ENCODE data around the gene KCNJ5.

Gene KCNJ5

GRCh38 chr11:128871168-128871610 lies 20.0 kb upstream of the KCNJ5 start:
- DNase-seq (ENCODE audit: low read depth), result no peak

- DNase-seq (ENCODE audit: low read depth), result no peak
Measured at GRCh38 chr11:128872094-128872493, 19.1 kb upstream of the KCNJ5 start.

- DNase-seq (ENCODE audit: low read depth), result no peak
Measured at GRCh38 chr11:128872594-128872993, 18.6 kb upstream of the KCNJ5 start.

DNA sequence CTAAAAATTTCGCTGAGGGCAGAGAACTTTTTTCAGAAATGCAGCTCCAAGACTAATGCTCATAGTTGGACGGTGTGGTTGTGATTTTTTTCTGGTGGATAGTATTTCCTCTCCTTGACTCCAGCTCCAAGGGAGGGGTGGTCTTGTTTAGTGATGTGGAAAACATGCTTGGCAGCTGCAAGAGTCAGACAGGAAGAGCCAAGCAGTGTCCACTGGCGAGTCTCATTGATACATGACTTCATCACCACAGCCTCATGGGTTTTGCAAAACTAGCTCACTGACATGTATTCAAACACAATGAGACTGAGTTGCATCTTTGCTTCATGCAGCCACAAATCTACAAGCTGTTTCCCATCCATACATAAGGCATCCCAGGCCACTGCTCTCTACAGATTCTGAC lies 16.7 kb upstream of the KCNJ5 start:
- DNase-seq (ENCODE audit: low read depth), result no peak

DNA sequence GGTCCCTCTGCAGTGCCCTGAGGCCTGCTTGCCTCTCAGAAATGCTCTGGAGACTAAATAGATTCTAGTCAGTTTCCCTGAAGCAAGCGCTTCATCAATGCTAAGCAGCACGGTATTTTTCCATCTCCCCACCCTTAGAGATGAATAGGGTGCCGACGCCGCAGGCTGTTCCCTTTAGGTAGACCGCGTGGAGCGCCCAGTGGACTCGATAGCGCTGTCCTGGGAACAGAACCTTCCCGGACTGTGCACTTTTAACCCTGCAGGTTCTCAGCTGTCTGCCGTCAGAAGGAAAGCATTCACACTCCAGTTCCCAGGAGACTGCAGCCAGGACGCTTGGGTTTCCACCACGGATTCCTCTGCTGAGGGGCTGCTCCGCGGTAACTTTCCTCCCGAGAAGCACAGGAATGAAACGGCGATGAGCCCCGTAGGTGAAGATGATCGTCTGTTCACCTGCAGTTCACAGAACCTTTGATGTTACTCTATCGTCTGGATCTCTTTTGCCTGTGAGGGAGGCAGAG lies 15.0 kb upstream of the KCNJ5 start:
- no peak for DNase-seq (ENCODE audit: low read depth)

DNA sequence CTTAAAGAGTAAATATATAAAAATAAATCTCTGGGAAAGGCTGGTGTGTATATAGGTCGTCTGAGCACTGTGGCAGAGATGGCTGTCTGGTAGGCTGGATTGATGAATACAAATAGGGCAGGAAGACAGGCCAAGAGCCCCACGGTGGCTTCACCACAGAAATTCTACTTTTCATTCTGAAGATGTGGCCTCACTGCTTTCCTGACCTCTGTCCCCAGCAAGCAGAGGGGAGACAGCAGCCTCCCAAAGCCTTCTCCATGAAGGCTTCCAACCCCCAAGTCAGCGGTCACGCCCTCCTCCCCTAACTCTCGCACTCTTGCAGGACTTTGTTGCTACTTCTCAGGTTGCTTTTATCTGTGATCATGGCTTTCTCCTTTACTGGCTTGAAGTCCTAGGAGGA lies 13.4 kb upstream of the KCNJ5 start:
- no peak for DNase-seq (ENCODE audit: low read depth)

- DNase-seq (ENCODE audit: low read depth), result no peak
Measured at GRCh38 chr11:128878455-128878854, 12.7 kb upstream of the KCNJ5 start.

GRCh38 chr11:128879817-128880216 lies 11.3 kb upstream of the KCNJ5 start:
- DNase-seq (ENCODE audit: low read depth), result no peak

DNA sequence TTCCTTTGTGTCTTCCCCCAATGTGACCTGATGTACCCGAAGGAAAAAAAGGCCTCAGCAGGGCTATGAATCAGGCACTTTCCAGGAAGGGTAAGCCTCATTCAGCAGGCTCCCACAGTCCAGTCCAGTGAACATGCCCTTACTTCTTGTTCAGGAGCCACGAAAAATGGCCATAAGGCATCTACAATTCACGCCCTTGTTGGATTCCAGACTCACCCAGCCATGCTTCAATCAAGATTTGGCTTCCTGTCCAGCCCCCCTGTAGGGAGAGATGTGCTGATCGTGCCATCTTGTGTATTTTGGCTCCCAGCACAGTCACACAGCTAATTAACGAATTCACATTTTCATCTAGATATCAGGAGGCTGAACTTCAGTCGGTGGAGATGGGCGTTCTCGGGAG lies 9.9 kb upstream of the KCNJ5 start:
- DNase-seq (ENCODE audit: low read depth), result no peak

DNA sequence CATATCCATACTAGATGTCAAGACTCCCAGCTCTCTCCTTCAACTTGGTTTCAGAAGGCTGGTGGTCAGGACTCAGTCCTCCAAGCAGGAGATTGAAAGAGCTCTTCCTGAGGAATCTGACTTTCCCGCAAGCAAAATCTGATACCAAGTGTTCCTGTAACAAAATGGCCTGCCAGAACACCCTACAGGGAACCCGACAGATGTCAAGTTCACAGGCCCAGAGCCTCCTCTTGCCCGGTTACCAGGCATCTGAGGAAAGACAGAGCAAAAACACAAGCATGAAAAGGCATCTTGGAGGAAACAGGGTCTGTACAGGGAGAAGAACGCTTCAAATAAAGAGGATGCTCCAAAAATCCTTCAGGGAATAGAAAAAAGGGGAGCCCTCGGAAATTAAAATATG lies 8.7 kb upstream of the KCNJ5 start:
- DNase-seq (ENCODE audit: low read depth), result no peak

GRCh38 chr11:128884054-128884453 lies 7.1 kb upstream of the KCNJ5 start:
- no peak for DNase-seq (ENCODE audit: low read depth)

DNA sequence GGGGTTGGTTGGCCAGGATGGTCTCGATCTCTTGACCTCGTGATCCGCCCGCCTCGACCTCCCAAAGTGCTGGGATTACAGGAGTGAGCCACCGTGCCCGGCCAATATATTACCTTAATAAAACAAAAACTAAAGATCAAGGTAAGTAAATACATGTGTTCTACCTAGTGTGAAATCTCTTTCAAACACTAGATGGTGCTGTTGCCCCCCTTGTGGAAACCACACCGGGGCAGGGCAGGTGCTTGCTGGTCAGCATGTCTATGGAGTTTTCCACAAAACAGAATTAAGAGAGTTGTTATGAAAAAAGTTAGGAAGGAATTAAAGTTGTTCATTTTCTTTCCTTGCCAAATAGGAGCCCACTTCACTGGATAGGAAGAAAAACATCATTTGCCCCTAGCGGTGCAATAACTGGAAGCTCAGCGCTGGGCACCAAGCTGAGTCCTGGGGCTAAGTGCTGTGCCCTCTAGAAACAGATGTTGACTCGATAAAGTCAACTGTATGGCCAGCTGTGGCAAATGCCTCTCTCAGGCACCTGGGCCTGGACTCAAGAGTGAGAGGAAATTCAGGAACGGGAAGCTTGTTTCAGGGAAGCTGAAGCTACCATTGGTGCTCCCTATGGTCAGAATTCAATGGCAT lies 6.3 kb upstream of the KCNJ5 start:
- no peak for DNase-seq (ENCODE audit: low read depth)

GRCh38 chr11:128886406-128887124 lies 4.6 kb upstream of the KCNJ5 start:
- DNase-seq (ENCODE audit: low read depth), result no peak

DNA sequence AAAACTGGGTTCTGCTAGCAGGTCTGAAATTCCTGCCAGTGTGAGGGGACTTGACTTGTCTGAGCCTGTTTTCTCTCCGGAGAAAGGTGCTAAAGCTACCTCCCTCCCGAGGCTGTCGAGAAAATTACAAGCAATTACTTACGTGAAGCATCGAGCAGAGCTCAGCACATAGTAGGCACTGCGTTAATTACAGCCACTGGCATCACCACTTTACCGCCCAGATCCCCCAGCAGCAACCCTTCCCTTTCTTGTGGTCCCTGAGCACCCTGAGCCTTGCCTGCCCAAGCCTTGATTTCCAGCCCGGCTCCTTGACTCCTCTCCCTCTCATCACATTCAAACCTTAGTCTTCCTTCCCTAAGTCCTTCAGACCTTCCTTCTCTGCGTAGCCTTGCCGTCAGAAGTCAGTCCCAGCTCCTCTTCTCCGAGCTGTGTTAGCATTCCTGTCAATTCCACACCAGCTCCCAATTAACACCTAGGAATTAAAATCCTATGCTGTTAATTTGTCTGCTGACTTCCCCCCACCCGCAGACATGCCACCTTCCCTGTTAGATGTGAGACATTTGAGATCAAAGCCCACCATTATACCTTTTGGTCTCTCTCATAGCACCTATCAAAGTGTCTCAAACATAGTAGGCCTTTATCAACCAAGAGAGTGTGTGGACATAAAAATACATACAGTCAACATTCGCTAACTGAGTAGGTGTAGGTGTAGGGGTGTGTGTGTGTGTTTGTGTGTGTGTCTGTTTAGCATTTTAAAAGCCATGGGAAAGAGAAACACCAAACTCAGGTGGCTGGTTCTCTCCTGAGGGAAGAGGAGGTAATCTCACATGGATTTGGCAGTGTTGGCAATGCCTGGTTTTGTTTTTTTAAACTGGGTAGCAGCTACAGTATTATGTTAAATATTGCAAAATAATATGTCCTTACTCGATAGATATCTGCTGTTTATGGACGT lies 2.8 kb upstream of the KCNJ5 start:
- DNase-seq (ENCODE audit: low read depth), result no peak

DNA sequence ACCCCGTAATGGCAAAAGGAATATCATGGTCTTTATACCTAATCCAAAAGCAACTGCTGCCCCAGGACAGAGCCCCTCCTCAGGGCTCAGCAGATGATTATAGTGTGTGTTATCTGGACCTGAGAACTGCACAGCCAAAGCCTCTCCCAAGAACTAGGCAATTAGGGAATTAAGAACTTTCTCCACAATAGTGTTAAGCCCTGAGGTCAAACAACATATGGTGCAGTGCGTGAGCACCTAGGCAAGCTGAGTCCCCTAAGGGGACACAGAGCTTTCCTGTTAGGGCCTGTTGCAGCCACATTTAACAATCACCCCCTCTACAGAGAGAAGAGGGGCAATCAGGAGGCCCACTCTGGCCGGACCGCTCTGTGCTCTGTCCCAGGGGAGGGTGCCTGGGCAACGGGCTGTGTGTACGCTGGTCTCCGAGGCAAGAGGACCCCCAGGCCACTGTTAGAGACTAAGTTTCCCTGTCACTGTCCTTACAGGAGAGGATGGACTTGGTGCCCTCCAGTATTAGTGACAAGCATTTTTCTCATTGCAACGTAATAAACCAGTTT lies 1.4 kb upstream of the KCNJ5 start:
- no peak for DNase-seq (ENCODE audit: low read depth)

- no peak for DNase-seq (ENCODE audit: low read depth)
Measured at GRCh38 chr11:128890216-128890542, 977 bp upstream of the KCNJ5 start.

- DNase-seq (ENCODE audit: low read depth), result no peak
Measured at GRCh38 chr11:128891913-128892398, 800 bp downstream of the KCNJ5 start.

DNA sequence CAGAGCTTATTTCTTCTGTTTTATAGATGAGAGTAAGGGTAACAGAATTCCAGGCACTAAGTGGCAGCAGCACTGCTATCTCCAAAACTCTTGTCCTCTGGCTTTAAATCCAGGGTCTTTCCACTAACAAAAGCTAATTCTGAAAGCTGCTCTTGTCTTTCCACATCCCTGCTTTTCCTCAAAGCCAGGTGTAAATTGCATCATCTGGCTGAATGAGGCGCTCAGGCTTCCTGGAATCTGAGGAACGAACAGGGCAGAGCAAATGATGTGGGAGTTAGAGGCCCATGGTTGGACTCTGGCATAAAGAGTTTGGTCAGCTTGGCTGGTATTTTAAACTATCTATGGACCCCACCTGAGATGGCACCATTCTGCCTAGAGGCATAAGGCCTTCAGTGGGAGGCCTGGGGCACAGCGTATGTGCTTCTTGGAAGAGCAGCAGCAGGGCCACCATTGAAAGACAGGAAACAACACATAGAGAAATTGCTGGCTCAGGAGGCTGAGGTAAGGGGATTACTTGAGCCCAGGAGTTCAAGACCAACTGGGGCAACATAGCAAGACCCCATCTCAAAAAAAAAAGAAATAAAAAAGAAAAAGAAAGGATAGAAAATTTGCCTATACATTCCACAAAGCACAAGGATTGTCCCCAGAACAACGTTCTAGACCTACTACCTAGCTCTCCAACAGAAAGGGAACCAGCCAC lies 1.9 kb downstream of the KCNJ5 start:
- no peak for DNase-seq (ENCODE audit: low read depth)

GRCh38 chr11:128893578-128894285 lies 2.6 kb downstream of the KCNJ5 start:
- no peak for DNase-seq (ENCODE audit: low read depth)

GRCh38 chr11:128894286-128894681 lies 3.1 kb downstream of the KCNJ5 start:
- no peak for DNase-seq (ENCODE audit: low read depth)

- DNase-seq (ENCODE audit: low read depth), result no peak
Measured at GRCh38 chr11:128894685-128895084, 3.5 kb downstream of the KCNJ5 start.

All from activated T-cell treated with anti-CD3 and anti-CD28 coated beads for 48 hours (primary cell).